Spinal cord (tissue), 10 donors: ENCODE data around the gene FBF1. TPM values are rescaled to one million over a fixed set of nuclear protein-coding genes. Genes with fewer than 3 reads are reported as not detected.

Source experiments
- DNase-seq, 6 donors: peaks; one replicate each; pipeline versions ENCODE4 v3.0.0 to v3.0.0-alpha.2; 2013 to 2015; ENCODE audit warnings: low spot score in 6 of 6, low read depth in 4 of 6
- H3K27ac ChIP-seq: one replicate; pipeline ENCODE4 v1.5.1; 2013; ENCODE audit warnings: low read depth, low read length, control low read depth
- H3K27me3 ChIP-seq: one replicate; pipeline ENCODE4 v1.6.1; 2013; ENCODE audit warnings: low read length; ENCODE audit not compliant: control insufficient read depth, insufficient read depth
- H3K36me3 ChIP-seq: one replicate; pipeline ENCODE4 v1.6.1; 2013; ENCODE audit warnings: low read length; ENCODE audit not compliant: control insufficient read depth, insufficient read depth
- H3K4me1 ChIP-seq: one replicate; pipeline ENCODE4 v1.6.1; 2013; ENCODE audit warnings: low read length; ENCODE audit not compliant: control insufficient read depth, insufficient read depth
- H3K4me3 ChIP-seq: one replicate; pipeline ENCODE4 v1.5.1; 2013; ENCODE audit warnings: low read depth, low read length, control low read depth
- H3K9me3 ChIP-seq: one replicate; pipeline ENCODE4 v1.6.1; 2013; ENCODE audit warnings: low read length; ENCODE audit not compliant: control insufficient read depth, insufficient read depth
- WGBS: methylation state at CpG from one replicate; pipeline ENCODE4 v1.1.5; 2013; ENCODE audit warnings: missing lambda C conversion rate; ENCODE audit not compliant: insufficient coverage; 5-methylcytosine and 5-hydroxymethylcytosine counted together
- polyA plus RNA-seq, 2 donors: library from polyadenylated mRNA; unstranded; fragments of 120-200 nt; gene quantifications; one replicate each; pipeline ENCODE4 v1.2.1, GENCODE V29; 2013; ENCODE audit not compliant: insufficient read length in 2 of 2
- total RNA-seq, 2 donors: library from RNA; depleted of rRNA in 1 of 2; stranded (reverse); fragments of 120-200 nt in 1 of 2; fragments of >200 nt in 1 of 2; gene quantifications; one replicate each; pipeline versions ENCODE4 v1.2.3 to v1.2.4, GENCODE V29; 2013 to 2014
- donor health status: healthy.

The FBF1 gene
- total and polyA plus RNA-seq, 4 donors = 10.1 to 24.1 (median 18.3) TPM

- H3K36me3 ChIP-seq = peaks cover 31% of the 10 kb centered on the region
- 93% methylated on average over 3 of the region's 4 CpGs for WGBS
- no peaks in the 10 kb centered on the region for H3K27me3 ChIP-seq
Measured at GRCh38 chr17:75931062-75931461, 9.8 kb downstream of the FBF1 start.

GRCh38 chr17:75927286-75927922 lies 13.4 kb downstream of the FBF1 start:
- Histone ChIP-seq H3K36me3 (peaks cover 58% of the 10 kb centered on the region), H3K9me3 (no peaks in the 10 kb centered on the region), H3K4me3 (no peak overlapping the region), H3K27ac (no peak overlapping the region), H3K4me1 (no peaks in the 10 kb centered on the region), H3K27me3 (no peaks in the 10 kb centered on the region)
- WGBS = 79% methylated on average over 6 of the region's 6 CpGs
- DNase-seq = no peak

More at GRCh38 chr17:75931062-75931461, 9.8 kb downstream of the FBF1 start:
- Histone ChIP-seq H3K9me3 (no peaks in the 10 kb centered on the region), H3K4me1 (no peaks in the 10 kb centered on the region), H3K27ac (no peak overlapping the region), H3K4me3 (no peak overlapping the region)
- DNase-seq = no peak

- 92% methylated on average over 2 of the region's 4 CpGs for WGBS
- peaks cover 63% of the 10 kb centered on the region for H3K36me3 ChIP-seq
- DNase-seq = no peak
- H3K4me3 ChIP-seq = no peak overlapping the region
- no peaks in the 10 kb centered on the region for H3K27me3 ChIP-seq
- H3K9me3 ChIP-seq = no peaks in the 10 kb centered on the region
- no peak overlapping the region for H3K27ac ChIP-seq
- no peaks in the 10 kb centered on the region for H3K4me1 ChIP-seq
Measured at GRCh38 chr17:75926456-75926855, 14.4 kb downstream of the FBF1 start.

- 93% methylated on average over 15 of the region's 15 CpGs for WGBS
- H3K4me3 ChIP-seq = no peak overlapping the region
- H3K27me3 ChIP-seq = no peaks in the 10 kb centered on the region
- H3K36me3 ChIP-seq = peaks cover 65% of the 10 kb centered on the region
- no peaks in the 10 kb centered on the region for H3K9me3 ChIP-seq
- DNase-seq = no peak
- no peak overlapping the region for H3K27ac ChIP-seq
- H3K4me1 ChIP-seq = no peaks in the 10 kb centered on the region
Measured at GRCh38 chr17:75925912-75926311, 14.9 kb downstream of the FBF1 start.

GRCh38 chr17:75925103-75925502 lies 15.7 kb downstream of the FBF1 start:
- Histone ChIP-seq H3K36me3 (peaks cover 71% of the 10 kb centered on the region), H3K4me1 (no peaks in the 10 kb centered on the region), H3K27ac (no peak overlapping the region), H3K4me3 (no peak overlapping the region), H3K9me3 (no peaks in the 10 kb centered on the region), H3K27me3 (no peaks in the 10 kb centered on the region)
- DNase-seq = no peak
- 93% methylated on average over 9 of the region's 11 CpGs for WGBS

GRCh38 chr17:75922963-75923874 lies 17.6 kb downstream of the FBF1 start:
- no peaks in the 10 kb centered on the region for H3K9me3 ChIP-seq
- H3K27me3 ChIP-seq = no peaks in the 10 kb centered on the region
- H3K4me1 ChIP-seq = no peaks in the 10 kb centered on the region
- H3K27ac ChIP-seq = no peak overlapping the region
- no peak for DNase-seq
- WGBS = 93% methylated on average over 18 of the region's 19 CpGs
- no peak overlapping the region for H3K4me3 ChIP-seq
- peaks cover 80% of the 10 kb centered on the region for H3K36me3 ChIP-seq

- WGBS = 89% methylated on average over 18 of the region's 18 CpGs
Measured at GRCh38 chr17:75922173-75922961, 18.5 kb downstream of the FBF1 start.

GRCh38 chr17:75921596-75921995 lies 19.2 kb downstream of the FBF1 start:
- H3K27me3 ChIP-seq = no peaks in the 10 kb centered on the region
- no peaks in the 10 kb centered on the region for H3K4me1 ChIP-seq
- no peak for DNase-seq
- H3K36me3 ChIP-seq = peaks cover 81% of the 10 kb centered on the region
- H3K27ac ChIP-seq = no peak overlapping the region
- no peaks in the 10 kb centered on the region for H3K9me3 ChIP-seq
- no peak overlapping the region for H3K4me3 ChIP-seq
- WGBS = 98% methylated on average over 15 of the region's 15 CpGs

More at GRCh38 chr17:75922173-75922961, 18.5 kb downstream of the FBF1 start:
- no peaks in the 10 kb centered on the region for H3K9me3 ChIP-seq
- peaks cover 84% of the 10 kb centered on the region for H3K36me3 ChIP-seq
- no peak overlapping the region for H3K27ac ChIP-seq
- H3K4me3 ChIP-seq = no peak overlapping the region
- H3K4me1 ChIP-seq = no peaks in the 10 kb centered on the region
- H3K27me3 ChIP-seq = no peaks in the 10 kb centered on the region
- DNase-seq = no peak

- Histone ChIP-seq H3K36me3 (peaks cover 74% of the 10 kb centered on the region), H3K27ac (no peak overlapping the region), H3K4me3 (no peak overlapping the region), H3K27me3 (no peaks in the 10 kb centered on the region), H3K4me1 (no peaks in the 10 kb centered on the region), H3K9me3 (no peaks in the 10 kb centered on the region)
- WGBS = 87% methylated on average over 10 of the region's 11 CpGs
- DNase-seq = no peak
Measured at GRCh38 chr17:75920045-75920560, 20.7 kb downstream of the FBF1 start.
